HTR-8/SVneo (cell line): ENCODE data around the gene CFAP90.

ENCODE experiments used
- DNase-seq: peaks from one replicate; pipeline ENCODE4 v3.0.0; 2011; ENCODE audit warnings: low spot score, mixed read lengths; ENCODE audit not compliant: insufficient read length
- FAIRE-seq: peaks from 2 replicates; lab custom pipeline; 2011; peaks lifted over from hg19 to GRCh38; lab: Jason Lieb, UNC

The CFAP90 gene

GRCh38 chr5:7784683-7785380 lies 66.1 kb downstream of the CFAP90 start:
- DNase-seq (no peak), FAIRE-seq (no peak)

- DNase-seq (no peak), FAIRE-seq (no peak)
These were observed 69.0 kb downstream of the CFAP90 start for GRCh38 chr5:7781899-7782298.
